AG09309 (cell line): Measurements from ENCODE around the gene FBXW7.

Experiments used
- DNase-seq: peaks from one replicate; pipeline ENCODE4 v3.0.0-alpha.2; 2010; ENCODE audit warnings: low read depth
- H3K4me3 ChIP-seq: 2 replicates; pipeline ENCODE4 v1.5.1; 2011; ENCODE audit warnings: mild to moderate bottlenecking, low read depth, low read length, moderate library complexity; ENCODE audit not compliant: control insufficient read depth
- TF ChIP-seq, protein P1 (sequence below): IDR thresholded peaks from 2 replicates; pipeline ENCODE4 v1.5.1; 2011; ENCODE audit warnings: mild to moderate bottlenecking, low read depth, low read length, inconsistent platforms; ENCODE audit not compliant: insufficient read depth, control insufficient read depth; ENCODE audit errors: missing control alignments

The FBXW7 gene, protein sequence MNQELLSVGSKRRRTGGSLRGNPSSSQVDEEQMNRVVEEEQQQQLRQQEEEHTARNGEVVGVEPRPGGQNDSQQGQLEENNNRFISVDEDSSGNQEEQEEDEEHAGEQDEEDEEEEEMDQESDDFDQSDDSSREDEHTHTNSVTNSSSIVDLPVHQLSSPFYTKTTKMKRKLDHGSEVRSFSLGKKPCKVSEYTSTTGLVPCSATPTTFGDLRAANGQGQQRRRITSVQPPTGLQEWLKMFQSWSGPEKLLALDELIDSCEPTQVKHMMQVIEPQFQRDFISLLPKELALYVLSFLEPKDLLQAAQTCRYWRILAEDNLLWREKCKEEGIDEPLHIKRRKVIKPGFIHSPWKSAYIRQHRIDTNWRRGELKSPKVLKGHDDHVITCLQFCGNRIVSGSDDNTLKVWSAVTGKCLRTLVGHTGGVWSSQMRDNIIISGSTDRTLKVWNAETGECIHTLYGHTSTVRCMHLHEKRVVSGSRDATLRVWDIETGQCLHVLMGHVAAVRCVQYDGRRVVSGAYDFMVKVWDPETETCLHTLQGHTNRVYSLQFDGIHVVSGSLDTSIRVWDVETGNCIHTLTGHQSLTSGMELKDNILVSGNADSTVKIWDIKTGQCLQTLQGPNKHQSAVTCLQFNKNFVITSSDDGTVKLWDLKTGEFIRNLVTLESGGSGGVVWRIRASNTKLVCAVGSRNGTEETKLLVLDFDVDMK

DNA sequence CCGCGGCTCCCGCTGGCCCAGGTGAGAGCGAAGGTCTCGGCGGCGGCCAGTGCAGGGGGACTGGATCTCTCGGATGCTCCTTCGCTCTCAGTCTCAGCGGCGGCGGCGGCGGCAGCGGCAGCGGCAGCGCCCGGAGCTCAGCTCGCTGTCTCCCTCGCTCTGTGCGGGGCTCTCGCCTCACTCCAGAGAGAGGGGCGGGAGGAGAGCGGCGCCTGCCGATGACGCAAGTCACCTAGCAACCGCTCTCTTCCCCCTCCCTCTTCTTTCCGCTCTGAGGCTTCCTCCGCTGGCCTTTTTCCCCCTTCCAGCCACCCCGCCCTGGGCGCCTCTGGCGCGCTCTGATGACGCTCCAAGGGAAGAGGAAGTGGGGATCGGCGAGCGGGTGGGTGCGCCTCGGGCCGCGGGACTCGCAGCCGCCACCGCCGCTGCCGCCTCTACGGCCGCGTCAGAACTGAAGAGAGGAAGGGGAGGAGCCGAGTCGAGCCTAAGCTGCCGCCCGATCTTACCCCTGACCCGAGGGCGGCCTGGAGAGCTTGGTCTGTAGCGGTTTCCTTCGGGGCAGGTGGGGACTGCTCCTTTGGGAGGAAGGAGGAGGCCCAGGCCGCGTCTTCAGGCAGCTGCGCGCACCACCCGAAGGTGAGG lies at the start of gene FBXW7:
Gene FBXW7, minus strand, starts transcription at position 190 of the 642 bp plus-strand sequence. CDS start 124,289 bp downstream, outside the sequence.
- TF ChIP-seq, protein P1, sequence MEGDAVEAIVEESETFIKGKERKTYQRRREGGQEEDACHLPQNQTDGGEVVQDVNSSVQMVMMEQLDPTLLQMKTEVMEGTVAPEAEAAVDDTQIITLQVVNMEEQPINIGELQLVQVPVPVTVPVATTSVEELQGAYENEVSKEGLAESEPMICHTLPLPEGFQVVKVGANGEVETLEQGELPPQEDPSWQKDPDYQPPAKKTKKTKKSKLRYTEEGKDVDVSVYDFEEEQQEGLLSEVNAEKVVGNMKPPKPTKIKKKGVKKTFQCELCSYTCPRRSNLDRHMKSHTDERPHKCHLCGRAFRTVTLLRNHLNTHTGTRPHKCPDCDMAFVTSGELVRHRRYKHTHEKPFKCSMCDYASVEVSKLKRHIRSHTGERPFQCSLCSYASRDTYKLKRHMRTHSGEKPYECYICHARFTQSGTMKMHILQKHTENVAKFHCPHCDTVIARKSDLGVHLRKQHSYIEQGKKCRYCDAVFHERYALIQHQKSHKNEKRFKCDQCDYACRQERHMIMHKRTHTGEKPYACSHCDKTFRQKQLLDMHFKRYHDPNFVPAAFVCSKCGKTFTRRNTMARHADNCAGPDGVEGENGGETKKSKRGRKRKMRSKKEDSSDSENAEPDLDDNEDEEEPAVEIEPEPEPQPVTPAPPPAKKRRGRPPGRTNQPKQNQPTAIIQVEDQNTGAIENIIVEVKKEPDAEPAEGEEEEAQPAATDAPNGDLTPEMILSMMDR, result no peak
- DNase-seq, result peak; percentile 93
- H3K4me3 ChIP-seq, result peak within 1 kb of the TSS; percentile 96

DNA sequence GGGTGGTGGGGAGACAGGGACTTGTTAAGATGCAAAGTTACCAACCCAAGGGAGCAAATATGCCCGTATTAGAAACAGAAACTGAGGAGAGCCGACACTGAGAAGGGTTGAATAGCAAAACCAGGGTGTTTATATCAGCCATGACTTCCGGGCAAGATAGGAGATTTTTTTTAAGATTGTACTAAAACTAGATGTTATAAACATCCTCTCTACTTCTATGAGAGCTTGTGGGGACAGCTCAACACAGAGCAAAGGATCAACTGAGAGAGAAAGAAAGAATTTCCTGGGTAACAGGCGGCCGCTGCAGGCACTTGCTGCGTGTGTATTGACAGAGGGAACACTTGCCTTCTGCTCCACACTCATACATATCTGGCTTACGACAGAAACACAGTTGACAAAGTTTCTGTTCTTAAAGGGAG lies 49.1 kb upstream of the FBXW7 start:
- TF ChIP-seq, protein P1, result no peak
- DNase-seq, result no peak
- H3K4me3 ChIP-seq, result no peak overlapping the region

DNA sequence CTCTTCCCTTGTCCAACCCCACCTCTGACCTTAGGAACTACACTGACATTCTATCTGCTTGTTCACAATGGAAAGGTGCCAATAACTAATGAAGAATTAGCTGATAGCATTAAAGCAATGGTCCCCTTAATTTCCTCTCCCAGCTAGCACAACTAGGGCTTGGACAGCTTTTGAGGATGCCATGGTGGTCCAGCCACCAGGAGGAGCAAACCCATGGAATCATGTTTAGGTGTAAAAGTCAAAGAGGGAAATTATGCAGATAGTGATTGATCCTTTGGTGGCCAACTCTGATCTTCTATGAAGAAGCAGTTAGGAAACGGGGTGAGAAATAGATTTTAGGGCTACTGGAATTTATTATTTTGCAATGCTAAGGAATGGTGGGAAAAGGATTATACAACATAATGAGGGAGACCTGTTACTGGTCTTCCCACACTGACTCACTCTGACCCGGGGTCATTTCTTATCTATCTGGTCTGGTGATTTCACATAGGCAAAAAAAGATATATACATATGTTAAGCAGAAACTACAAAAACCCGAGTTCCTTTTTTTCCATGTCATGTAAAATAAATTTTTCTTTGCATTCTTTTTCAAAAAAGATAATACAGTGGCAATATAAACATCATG lies 45.8 kb upstream of the FBXW7 start:
- H3K4me3 ChIP-seq, result no peak overlapping the region
- DNase-seq, result no peak
- TF ChIP-seq, protein P1, result no peak

DNA sequence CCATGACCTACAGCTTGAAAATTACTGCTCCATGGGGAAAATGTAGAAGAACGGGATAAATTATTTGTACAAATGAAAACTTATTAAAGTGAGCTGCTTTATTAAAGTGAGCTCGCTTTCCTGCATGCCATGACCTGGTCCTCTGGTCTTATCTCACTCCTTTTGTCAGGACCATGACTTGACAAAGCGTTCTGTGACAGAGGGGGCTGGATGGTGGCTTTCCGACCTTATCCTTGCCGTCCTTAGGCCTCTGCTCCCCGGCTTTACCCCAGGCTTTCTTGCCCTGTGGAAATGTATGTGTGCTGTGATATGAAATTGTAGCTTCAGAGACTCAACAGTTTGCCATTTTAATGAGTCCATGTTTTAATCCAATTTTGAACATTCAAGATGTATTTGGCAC lies 44.0 kb upstream of the FBXW7 start:
- TF ChIP-seq, protein P1, result no peak
- no peak overlapping the region for H3K4me3 ChIP-seq
- DNase-seq, result no peak

DNA sequence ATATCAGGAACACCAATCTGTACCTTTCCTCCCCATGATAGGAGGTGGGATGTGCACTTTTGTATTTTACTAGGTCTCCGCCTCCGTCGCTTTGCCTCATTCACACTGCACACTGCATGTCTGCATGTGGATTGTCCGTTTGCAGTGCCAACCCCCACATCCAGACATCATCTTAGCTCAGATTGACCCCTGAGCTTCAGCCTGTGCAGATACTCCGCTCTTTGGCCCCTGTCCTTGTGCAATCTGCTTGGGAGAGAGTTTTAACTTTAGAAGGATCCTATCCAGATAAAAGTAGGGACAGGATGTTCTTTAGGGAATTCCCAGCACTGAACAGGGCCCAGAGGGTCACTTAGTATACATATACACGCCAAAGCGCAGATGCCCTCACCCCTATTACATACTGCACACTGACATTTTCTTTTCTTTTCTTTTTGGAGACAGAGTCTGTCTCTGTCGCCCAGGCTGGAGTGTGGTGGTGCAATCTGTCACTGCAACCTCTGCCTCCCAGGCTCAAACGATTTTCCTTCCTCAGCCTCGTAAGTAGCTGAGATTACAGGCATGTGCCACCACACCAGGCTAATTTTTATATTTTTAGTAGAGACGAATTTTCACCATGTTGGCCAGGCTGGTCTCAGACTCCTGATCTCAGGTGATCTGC lies 43.3 kb upstream of the FBXW7 start:
- TF ChIP-seq, protein P1, result no peak
- no peak overlapping the region for H3K4me3 ChIP-seq
- DNase-seq, result no peak

DNA sequence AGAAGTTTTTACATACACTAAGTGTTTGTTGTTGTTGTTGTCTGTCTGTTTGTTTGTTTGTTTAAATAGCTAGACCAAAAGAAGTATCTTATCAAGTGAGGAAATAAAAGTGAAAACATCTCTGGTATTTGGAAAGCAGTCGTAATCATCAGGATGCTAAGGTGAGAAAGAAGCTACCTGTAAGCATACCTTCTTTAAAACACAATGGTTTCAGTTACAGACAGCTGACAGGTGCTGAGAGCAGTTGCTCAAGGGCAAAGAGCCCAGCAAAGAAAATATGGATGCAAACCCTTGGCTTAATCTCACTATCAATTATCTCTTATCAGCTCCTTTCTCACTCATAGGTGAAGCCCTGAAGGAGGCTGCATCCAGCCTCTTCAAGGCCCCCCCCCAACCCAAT lies 42.8 kb upstream of the FBXW7 start:
- no peak for DNase-seq
- TF ChIP-seq, protein P1, result no peak
- H3K4me3 ChIP-seq, result no peak overlapping the region
